Measurements from ENCODE around the gene SHH.

The SHH gene

GRCh38 chr7:155803418-155804376 lies 8.6 kb downstream of the SHH start:
- DNase-seq (ENCODE audit: insufficient read length, low spot score): no peak
- TF ChIP-seq PAX5 (IDR thresholded peaks at IDR 0.05; ENCODE audit: insufficient read depth, low read length, severe bottlenecking): no peak
- no peak for TF ChIP-seq POLR2AphosphoS5 (IDR thresholded peaks at IDR 0.05; ENCODE audit: low read depth, low read length)
- TF ChIP-seq SPI1 (IDR thresholded peaks at IDR 0.05; ENCODE audit: low read depth, low read length): no peak
- no peak for TF ChIP-seq POU2F2 (IDR thresholded peaks at IDR 0.05; ENCODE audit: low read depth, low read length)
- no peak for TF ChIP-seq TAF1 (IDR thresholded peaks at IDR 0.05; ENCODE audit: low read depth, low read length)
- TF ChIP-seq POLR2A (IDR thresholded peaks at IDR 0.05; ENCODE audit: low read depth, low read length): no peak
- FAIRE-seq: no peak

DNA sequence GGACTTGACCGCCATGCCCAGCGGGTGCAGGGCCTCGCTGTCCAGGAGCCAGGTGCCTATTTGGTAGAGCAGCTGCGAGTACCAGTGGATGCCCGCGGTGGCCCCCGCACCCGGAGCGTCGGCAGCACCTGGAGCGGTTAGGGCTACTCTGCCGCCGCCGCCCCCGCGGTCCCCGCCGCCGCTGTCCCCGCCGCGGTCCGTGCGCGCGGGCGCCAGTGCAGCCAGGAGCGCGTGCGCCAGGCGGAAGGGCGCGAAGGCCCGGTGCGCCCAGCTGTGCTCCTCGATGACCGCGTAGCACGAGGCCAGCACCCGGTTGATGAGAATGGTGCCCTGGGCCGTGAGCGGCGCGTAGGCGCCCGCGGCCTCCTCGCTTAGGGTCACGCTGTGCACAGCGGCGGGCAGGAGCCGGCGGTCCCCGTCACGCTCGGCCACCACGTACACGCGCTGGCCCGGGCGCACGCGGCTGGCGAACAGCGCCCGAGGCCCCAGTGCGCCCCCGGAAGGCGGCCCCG lies 9.3 kb downstream of the SHH start:
- FAIRE-seq (no peak), DNase-seq (ENCODE audit: insufficient read length, low spot score) (no peak)
- TF ChIP-seq PAX5 (IDR thresholded peaks at IDR 0.05; ENCODE audit: insufficient read depth, low read length, severe bottlenecking) (no peak), POU2F2 (IDR thresholded peaks at IDR 0.05; ENCODE audit: low read depth, low read length) (no peak), POLR2A (IDR thresholded peaks at IDR 0.05; ENCODE audit: low read depth, low read length) (no peak), POLR2AphosphoS5 (IDR thresholded peaks at IDR 0.05; ENCODE audit: low read depth, low read length) (no peak), SPI1 (IDR thresholded peaks at IDR 0.05; ENCODE audit: low read depth, low read length) (no peak), TAF1 (IDR thresholded peaks at IDR 0.05; ENCODE audit: low read depth, low read length) (no peak)

- DNase-seq (ENCODE audit: insufficient read length, low spot score) (no peak), FAIRE-seq (no peak)
- TF ChIP-seq SPI1 (IDR thresholded peaks at IDR 0.05; ENCODE audit: low read depth, low read length) (no peak), TAF1 (IDR thresholded peaks at IDR 0.05; ENCODE audit: low read depth, low read length) (no peak), POU2F2 (IDR thresholded peaks at IDR 0.05; ENCODE audit: low read depth, low read length) (no peak), POLR2A (IDR thresholded peaks at IDR 0.05; ENCODE audit: low read depth, low read length) (no peak), POLR2AphosphoS5 (IDR thresholded peaks at IDR 0.05; ENCODE audit: low read depth, low read length) (no peak), PAX5 (IDR thresholded peaks at IDR 0.05; ENCODE audit: insufficient read depth, low read length, severe bottlenecking) (no peak)
Observed at GRCh38 chr7:155802291-155802690, 10.0 kb downstream of the SHH start.

- TF ChIP-seq POU2F2 (IDR thresholded peaks at IDR 0.05; ENCODE audit: low read depth, low read length) (no peak), SPI1 (IDR thresholded peaks at IDR 0.05; ENCODE audit: low read depth, low read length) (no peak), TAF1 (IDR thresholded peaks at IDR 0.05; ENCODE audit: low read depth, low read length) (no peak), POLR2A (IDR thresholded peaks at IDR 0.05; ENCODE audit: low read depth, low read length) (no peak), PAX5 (IDR thresholded peaks at IDR 0.05; ENCODE audit: insufficient read depth, low read length, severe bottlenecking) (no peak), POLR2AphosphoS5 (IDR thresholded peaks at IDR 0.05; ENCODE audit: low read depth, low read length) (no peak)
- FAIRE-seq (no peak), DNase-seq (ENCODE audit: insufficient read length, low spot score) (no peak)
Observed at GRCh38 chr7:155800741-155801267, 11.5 kb downstream of the SHH start.

- TF ChIP-seq POLR2A (IDR thresholded peaks at IDR 0.05; ENCODE audit: low read depth, low read length) (no peak), TAF1 (IDR thresholded peaks at IDR 0.05; ENCODE audit: low read depth, low read length) (no peak), POU2F2 (IDR thresholded peaks at IDR 0.05; ENCODE audit: low read depth, low read length) (no peak), POLR2AphosphoS5 (IDR thresholded peaks at IDR 0.05; ENCODE audit: low read depth, low read length) (no peak), PAX5 (IDR thresholded peaks at IDR 0.05; ENCODE audit: insufficient read depth, low read length, severe bottlenecking) (no peak), SPI1 (IDR thresholded peaks at IDR 0.05; ENCODE audit: low read depth, low read length) (no peak)
- FAIRE-seq (no peak), DNase-seq (ENCODE audit: insufficient read length, low spot score) (no peak)
Observed at GRCh38 chr7:155800301-155800700, 12.0 kb downstream of the SHH start.

- FAIRE-seq (no peak), DNase-seq (ENCODE audit: insufficient read length, low spot score) (no peak)
- TF ChIP-seq TAF1 (IDR thresholded peaks at IDR 0.05; ENCODE audit: low read depth, low read length) (no peak), SPI1 (IDR thresholded peaks at IDR 0.05; ENCODE audit: low read depth, low read length) (no peak), PAX5 (IDR thresholded peaks at IDR 0.05; ENCODE audit: insufficient read depth, low read length, severe bottlenecking) (no peak), POU2F2 (IDR thresholded peaks at IDR 0.05; ENCODE audit: low read depth, low read length) (no peak), POLR2AphosphoS5 (IDR thresholded peaks at IDR 0.05; ENCODE audit: low read depth, low read length) (no peak), POLR2A (IDR thresholded peaks at IDR 0.05; ENCODE audit: low read depth, low read length) (no peak)
Observed at GRCh38 chr7:155799514-155799913, 12.7 kb downstream of the SHH start.

- DNase-seq (ENCODE audit: insufficient read length, low spot score): no peak
- TF ChIP-seq SPI1 (IDR thresholded peaks at IDR 0.05; ENCODE audit: low read depth, low read length) (peak; percentile 75), PAX5 (IDR thresholded peaks at IDR 0.05; ENCODE audit: insufficient read depth, low read length, severe bottlenecking) (no peak)
- peak; percentile 40 for FAIRE-seq
Observed at GRCh38 chr7:155798673-155799439, 13.4 kb downstream of the SHH start.

DNA sequence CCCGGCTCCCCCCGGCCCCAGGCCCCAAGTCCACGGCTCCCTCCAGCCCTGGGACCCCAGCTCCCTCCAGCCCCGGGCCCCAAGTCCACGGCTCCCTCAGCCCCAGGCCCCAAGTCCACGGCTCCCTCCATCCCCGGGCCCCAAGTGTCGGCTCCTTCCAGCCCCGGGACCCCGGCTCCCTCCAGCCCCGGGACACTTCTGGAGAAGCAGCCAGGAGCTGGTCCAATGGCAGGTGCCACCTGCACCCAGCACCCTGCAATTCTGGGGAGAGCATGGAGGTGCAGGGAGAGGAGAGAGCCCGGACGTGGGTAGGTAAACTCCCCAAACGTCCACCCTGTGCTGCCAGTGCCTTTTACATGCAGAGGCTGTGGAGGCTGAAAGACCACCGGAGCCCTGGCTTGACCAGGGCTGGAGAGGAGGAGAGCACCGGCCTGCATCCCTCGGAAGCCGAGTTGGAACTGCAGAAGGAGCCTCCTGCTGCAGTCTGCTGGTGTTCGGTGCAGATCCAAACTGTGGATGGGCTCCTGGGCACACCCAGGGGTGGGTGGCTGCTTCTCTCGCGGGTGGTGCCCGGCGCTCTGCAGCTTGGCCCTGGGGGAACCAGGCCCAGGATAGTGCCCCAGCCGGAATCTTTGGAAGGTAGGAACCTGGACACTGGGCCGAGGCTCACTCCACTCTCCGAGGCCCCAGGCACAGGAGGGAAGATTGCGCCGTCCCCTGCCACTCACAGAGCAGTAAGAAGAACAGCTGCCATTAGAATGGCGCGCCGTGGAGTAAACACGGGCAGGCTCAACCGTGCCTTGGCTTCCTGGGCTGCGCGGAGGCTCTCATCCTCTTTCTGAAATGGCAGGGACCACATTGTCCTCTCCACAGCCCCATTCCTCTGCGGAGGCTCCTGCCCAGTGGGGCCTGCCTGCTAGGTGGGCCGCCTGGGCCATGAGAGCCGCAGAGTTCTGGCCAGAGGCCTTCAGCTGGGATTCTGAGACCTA lies 14.7 kb downstream of the SHH start:
- DNase-seq (ENCODE audit: insufficient read length, low spot score) (no peak), FAIRE-seq (no peak)
- TF ChIP-seq SPI1 (IDR thresholded peaks at IDR 0.05; ENCODE audit: low read depth, low read length) (no peak), TAF1 (IDR thresholded peaks at IDR 0.05; ENCODE audit: low read depth, low read length) (no peak), POU2F2 (IDR thresholded peaks at IDR 0.05; ENCODE audit: low read depth, low read length) (no peak), POLR2AphosphoS5 (IDR thresholded peaks at IDR 0.05; ENCODE audit: low read depth, low read length) (no peak), POLR2A (IDR thresholded peaks at IDR 0.05; ENCODE audit: low read depth, low read length) (no peak), PAX5 (IDR thresholded peaks at IDR 0.05; ENCODE audit: insufficient read depth, low read length, severe bottlenecking) (no peak)

Data from GM12891 (cell line).